Measurements from ENCODE around the gene RTRAF. TPM values are rescaled to one million over a fixed set of nuclear protein-coding genes. Genes with fewer than 3 reads are reported as not detected.

RTRAF gene
- total RNA-seq, 1 donor from 2014 or later: 119 TPM

DNA sequence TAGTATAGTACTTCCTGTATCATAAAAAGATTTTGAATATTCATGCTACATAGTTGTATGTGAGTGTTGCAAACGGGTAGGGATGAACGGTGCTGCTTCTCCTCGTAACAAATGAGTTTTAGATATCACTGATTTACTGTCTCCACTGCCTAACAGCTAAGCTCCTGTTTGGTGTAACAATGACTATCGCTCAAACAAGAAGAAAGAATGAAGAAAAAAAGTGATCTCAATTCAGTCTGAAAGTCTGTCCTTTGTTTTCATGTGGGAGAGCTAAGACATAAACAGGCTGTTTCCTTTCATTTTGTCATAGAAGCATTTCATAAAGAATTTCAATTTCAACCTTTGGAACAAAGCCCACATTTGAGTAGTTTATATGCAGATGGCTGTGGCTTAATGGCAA, 26.1 kb upstream of the RTRAF start:
- Histone ChIP-seq H3K36me3 (ENCODE audit: control insufficient read depth, insufficient read depth, low read length) (no peaks in the 10 kb centered on the region), H3K27me3 (ENCODE audit: control insufficient read depth, insufficient read depth, low read length) (no peaks in the 10 kb centered on the region), H3K4me3 (ENCODE audit: low read depth, low read length) (no peak overlapping the region)
- no peak for DNase-seq (ENCODE audit: low read depth)
- TF ChIP-seq, protein P1, sequence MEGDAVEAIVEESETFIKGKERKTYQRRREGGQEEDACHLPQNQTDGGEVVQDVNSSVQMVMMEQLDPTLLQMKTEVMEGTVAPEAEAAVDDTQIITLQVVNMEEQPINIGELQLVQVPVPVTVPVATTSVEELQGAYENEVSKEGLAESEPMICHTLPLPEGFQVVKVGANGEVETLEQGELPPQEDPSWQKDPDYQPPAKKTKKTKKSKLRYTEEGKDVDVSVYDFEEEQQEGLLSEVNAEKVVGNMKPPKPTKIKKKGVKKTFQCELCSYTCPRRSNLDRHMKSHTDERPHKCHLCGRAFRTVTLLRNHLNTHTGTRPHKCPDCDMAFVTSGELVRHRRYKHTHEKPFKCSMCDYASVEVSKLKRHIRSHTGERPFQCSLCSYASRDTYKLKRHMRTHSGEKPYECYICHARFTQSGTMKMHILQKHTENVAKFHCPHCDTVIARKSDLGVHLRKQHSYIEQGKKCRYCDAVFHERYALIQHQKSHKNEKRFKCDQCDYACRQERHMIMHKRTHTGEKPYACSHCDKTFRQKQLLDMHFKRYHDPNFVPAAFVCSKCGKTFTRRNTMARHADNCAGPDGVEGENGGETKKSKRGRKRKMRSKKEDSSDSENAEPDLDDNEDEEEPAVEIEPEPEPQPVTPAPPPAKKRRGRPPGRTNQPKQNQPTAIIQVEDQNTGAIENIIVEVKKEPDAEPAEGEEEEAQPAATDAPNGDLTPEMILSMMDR (IDR thresholded peaks at IDR 0.05; ENCODE audit: insufficient read depth, low read length, poor library complexity, severe bottlenecking): no peak

DNA sequence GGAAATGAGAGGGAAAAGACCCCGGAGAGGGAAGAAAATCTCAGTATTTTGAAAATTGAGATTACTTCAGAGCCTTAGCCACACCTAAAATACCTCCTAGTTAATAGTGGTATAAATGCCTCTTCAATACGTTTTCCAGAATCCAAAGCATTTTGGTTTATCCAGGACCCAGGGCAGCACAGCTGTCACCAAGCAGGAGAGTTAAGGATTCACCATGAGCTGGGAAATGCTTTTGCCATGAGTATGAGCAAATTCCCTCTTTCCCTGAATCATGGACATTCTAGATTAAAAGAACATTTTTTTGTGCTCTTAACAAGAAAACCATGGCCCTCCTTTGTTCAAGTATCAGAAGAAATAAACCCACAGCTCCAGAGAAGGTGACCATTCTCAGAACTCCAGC, 21.8 kb upstream of the RTRAF start:
- TF ChIP-seq, protein P1 (IDR thresholded peaks at IDR 0.05; ENCODE audit: insufficient read depth, low read length, poor library complexity, severe bottlenecking): no peak
- no peak overlapping the region for H3K4me3 ChIP-seq (ENCODE audit: low read depth, low read length)
- no peak for DNase-seq (ENCODE audit: low read depth)
- H3K36me3 ChIP-seq (ENCODE audit: control insufficient read depth, insufficient read depth, low read length): no peaks in the 10 kb centered on the region
- no peaks in the 10 kb centered on the region for H3K27me3 ChIP-seq (ENCODE audit: control insufficient read depth, insufficient read depth, low read length)

DNA sequence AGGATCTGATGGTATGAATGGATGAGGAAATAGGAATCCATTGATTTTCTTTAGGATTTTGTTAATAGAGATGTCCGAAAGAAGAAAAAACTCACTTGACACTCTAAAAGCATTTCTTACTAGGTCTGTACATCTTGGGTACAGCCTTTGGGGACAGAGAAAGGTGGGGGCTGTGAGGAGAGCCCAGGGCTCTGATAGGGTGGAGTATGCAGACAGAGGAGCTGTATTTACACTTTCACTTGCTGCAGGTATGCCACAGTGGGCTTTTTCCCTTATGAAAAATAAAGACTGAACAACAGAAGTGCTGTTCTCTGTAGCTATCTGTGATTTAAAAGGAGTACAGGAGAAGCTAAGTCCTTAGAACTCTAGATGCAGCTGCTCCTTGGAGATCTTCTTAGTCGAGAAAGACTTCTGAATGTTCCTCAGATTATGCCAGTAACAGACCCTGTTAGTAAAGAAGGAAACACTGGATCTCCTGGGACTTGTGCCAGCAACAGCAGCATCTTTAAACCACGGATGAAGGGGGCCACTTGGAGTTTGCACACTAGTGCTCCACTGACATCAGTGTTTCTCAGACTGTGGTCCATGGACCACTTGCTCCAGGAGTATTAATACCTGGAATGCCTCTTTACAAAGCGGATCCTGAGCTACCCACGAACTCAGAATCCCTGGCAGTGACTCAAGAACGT, 19.4 kb upstream of the RTRAF start:
- DNase-seq (ENCODE audit: low read depth): no peak
- H3K4me3 ChIP-seq (ENCODE audit: low read depth, low read length): no peak overlapping the region
- no peaks in the 10 kb centered on the region for H3K36me3 ChIP-seq (ENCODE audit: control insufficient read depth, insufficient read depth, low read length)
- H3K27me3 ChIP-seq (ENCODE audit: control insufficient read depth, insufficient read depth, low read length): no peaks in the 10 kb centered on the region
- TF ChIP-seq, protein P1 (IDR thresholded peaks at IDR 0.05; ENCODE audit: insufficient read depth, low read length, poor library complexity, severe bottlenecking): no peak

DNA sequence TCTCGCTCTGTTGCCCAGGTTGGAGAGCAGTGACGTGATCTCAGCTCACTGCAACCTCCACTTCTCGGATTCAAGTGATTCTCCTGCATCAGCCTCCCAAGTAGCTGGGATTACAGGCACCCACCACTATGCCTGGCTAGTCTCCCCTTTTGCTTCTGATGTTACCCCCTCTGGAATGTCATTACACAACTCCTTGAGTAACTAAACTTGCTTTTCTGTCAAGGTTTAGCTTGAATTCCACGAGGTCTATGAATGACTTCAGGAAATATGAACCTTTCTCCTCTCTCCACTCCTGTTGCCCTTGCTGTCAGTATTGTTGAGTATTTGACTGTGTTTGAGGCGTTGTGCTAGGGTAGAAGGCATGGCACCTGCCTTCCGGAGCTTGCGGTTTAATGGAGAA, 16.8 kb upstream of the RTRAF start:
- TF ChIP-seq, protein P1 (IDR thresholded peaks at IDR 0.05; ENCODE audit: insufficient read depth, low read length, poor library complexity, severe bottlenecking): no peak
- no peaks in the 10 kb centered on the region for H3K27me3 ChIP-seq (ENCODE audit: control insufficient read depth, insufficient read depth, low read length)

DNA sequence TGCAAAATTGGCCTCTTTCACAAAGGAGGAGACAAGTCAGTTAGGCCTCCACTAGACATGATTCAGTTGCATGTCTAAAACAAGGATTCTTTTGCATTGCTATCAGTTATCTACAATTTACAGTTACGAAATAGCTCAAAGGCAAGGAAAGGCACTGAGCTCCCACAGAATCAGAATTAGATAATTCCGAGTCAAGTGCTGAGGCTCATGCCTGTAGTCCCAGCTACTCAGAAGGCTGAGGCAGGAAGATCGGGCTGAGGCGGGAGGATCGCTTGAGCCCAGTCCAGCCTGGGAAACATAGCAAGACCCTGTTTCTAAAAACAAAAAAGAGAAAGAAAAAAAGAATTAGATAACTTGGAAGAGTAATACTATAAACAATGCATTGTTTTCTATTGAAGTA, 12.3 kb upstream of the RTRAF start:
- DNase-seq (ENCODE audit: low read depth): no peak
- Histone ChIP-seq H3K27me3 (ENCODE audit: control insufficient read depth, insufficient read depth, low read length) (no peaks in the 10 kb centered on the region), H3K36me3 (ENCODE audit: control insufficient read depth, insufficient read depth, low read length) (no peaks in the 10 kb centered on the region), H3K4me3 (ENCODE audit: low read depth, low read length) (no peak overlapping the region)
- TF ChIP-seq, protein P1 (IDR thresholded peaks at IDR 0.05; ENCODE audit: insufficient read depth, low read length, poor library complexity, severe bottlenecking): no peak

More for the DNA sequence above, 16.8 kb upstream of the RTRAF start:
- no peak for DNase-seq (ENCODE audit: low read depth)
- Histone ChIP-seq H3K36me3 (ENCODE audit: control insufficient read depth, insufficient read depth, low read length) (no peaks in the 10 kb centered on the region), H3K4me3 (ENCODE audit: low read depth, low read length) (no peak overlapping the region)

DNA sequence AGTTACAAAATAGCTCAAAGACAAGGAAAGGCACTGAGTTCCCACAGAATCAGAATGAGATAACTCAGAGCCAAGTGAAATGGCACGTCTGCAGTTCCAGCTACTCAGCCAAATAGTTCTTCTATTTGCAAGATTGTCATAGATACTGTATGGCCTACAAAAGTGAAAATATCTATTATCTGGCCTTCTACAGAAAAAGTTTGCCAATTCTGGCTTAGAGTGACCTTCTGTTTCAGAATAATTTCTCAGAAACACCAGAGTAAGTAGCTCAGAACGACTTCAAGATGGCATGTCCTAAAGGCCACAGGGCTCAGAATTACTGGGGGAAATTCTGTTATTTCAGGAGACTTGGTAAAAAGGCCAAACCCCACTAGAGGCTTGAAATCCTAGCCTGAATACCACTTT, 10.7 kb upstream of the RTRAF start:
- Histone ChIP-seq H3K27me3 (ENCODE audit: control insufficient read depth, insufficient read depth, low read length) (no peaks in the 10 kb centered on the region), H3K4me3 (ENCODE audit: low read depth, low read length) (no peak overlapping the region), H3K36me3 (ENCODE audit: control insufficient read depth, insufficient read depth, low read length) (no peaks in the 10 kb centered on the region)
- TF ChIP-seq, protein P1 (IDR thresholded peaks at IDR 0.05; ENCODE audit: insufficient read depth, low read length, poor library complexity, severe bottlenecking): no peak
- no peak for DNase-seq (ENCODE audit: low read depth)

All from kidney epithelial cell (primary cell).